Mesenchymal stem cell (in vitro differentiated cells and primary cell): ENCODE measurements around the gene SLC1A3.
"Not testable (repeated sequence)": the region's sequence is repeated elsewhere in the genome, so short reads cannot be mapped to it uniquely, and the experiment has no call there.

Source experiments
- DNase-seq: peaks from one replicate; pipeline ENCODE4 v3.0.0-alpha.2; 2013
- H2AFZ ChIP-seq: one replicate; pipeline ENCODE4 v1.6.1; 2013; ENCODE audit warnings: low read depth, mild to moderate bottlenecking, control low read depth, inconsistent platforms, low read length, moderate library complexity
- H2AK5ac ChIP-seq: 2 replicates; pipeline ENCODE4 v1.6.1; 2013; ENCODE audit warnings: low read length, moderate library complexity, mild to moderate bottlenecking, inconsistent platforms; ENCODE audit not compliant: severe bottlenecking
- H2BK120ac ChIP-seq: one replicate; pipeline ENCODE4 v1.6.1; 2013; ENCODE audit warnings: low read depth, mild to moderate bottlenecking, inconsistent platforms, low read length, moderate library complexity
- H2BK12ac ChIP-seq, 2 experiments: one replicate each; pipeline ENCODE4 v1.6.1; 2013; ENCODE audit warnings: inconsistent platforms in 2 of 2, low read length in 2 of 2, mild to moderate bottlenecking in 2 of 2, moderate library complexity in 2 of 2, control low read depth in 1 of 2
- H2BK15ac ChIP-seq: one replicate; pipeline ENCODE4 v1.6.1; 2013; ENCODE audit warnings: mild to moderate bottlenecking, low read depth, inconsistent platforms; ENCODE audit not compliant: poor library complexity, severe bottlenecking
- H2BK5ac ChIP-seq: 2 replicates; pipeline ENCODE4 v1.6.1; 2013; ENCODE audit warnings: low read depth, mild to moderate bottlenecking, low read length, control low read depth, inconsistent platforms; ENCODE audit not compliant: poor library complexity, severe bottlenecking
- H3K14ac ChIP-seq, 2 experiments: one replicate each; pipeline ENCODE4 v1.6.1; 2013; ENCODE audit warnings: inconsistent platforms in 2 of 2, low read length in 2 of 2, control low read depth in 1 of 2, mild to moderate bottlenecking in 1 of 2, moderate library complexity in 1 of 2
- H3K18ac ChIP-seq, 2 experiments: one replicate each; pipeline ENCODE4 v1.6.1; 2013; ENCODE audit warnings: inconsistent platforms in 2 of 2, low read length in 2 of 2, control low read depth in 1 of 2, low read depth in 1 of 2, mild to moderate bottlenecking in 1 of 2
- H3K23ac ChIP-seq, 2 experiments: one replicate each; pipeline ENCODE4 v1.6.1; 2013; ENCODE audit warnings: inconsistent platforms in 2 of 2, low read length in 2 of 2, mild to moderate bottlenecking in 2 of 2, moderate library complexity in 2 of 2, control low read depth in 1 of 2
- H3K27ac ChIP-seq: 2 replicates; pipeline ENCODE4 v1.5.1; 2013; ENCODE audit warnings: mild to moderate bottlenecking, moderate library complexity, low read length, control low read depth, inconsistent platforms; ENCODE audit not compliant: poor library complexity, severe bottlenecking
- H3K27me3 ChIP-seq, 2 experiments: 2 replicates each; pipeline versions ENCODE4 v1.6.1 to v1.7.0; 2013; ENCODE audit warnings: low read length in 2 of 2, mild to moderate bottlenecking in 2 of 2, moderate library complexity in 2 of 2, control low read depth in 1 of 2, inconsistent platforms in 1 of 2; ENCODE audit not compliant: control insufficient read depth in 1 of 2, insufficient read depth in 1 of 2
- H3K36me3 ChIP-seq, 2 experiments: 2 replicates each; pipeline versions ENCODE4 v1.6.1 to v1.7.0; 2013; ENCODE audit warnings: low read length in 2 of 2, control low read depth in 1 of 2, inconsistent platforms in 1 of 2, low read depth in 1 of 2, mild to moderate bottlenecking in 1 of 2; ENCODE audit not compliant: insufficient read depth in 2 of 2, control insufficient read depth in 1 of 2
- H3K4ac ChIP-seq, 2 experiments: one replicate each; pipeline ENCODE4 v1.6.1; 2013; ENCODE audit warnings: inconsistent platforms in 2 of 2, low read length in 2 of 2, mild to moderate bottlenecking in 2 of 2, moderate library complexity in 2 of 2, control low read depth in 1 of 2, low read depth in 1 of 2
- H3K4me1 ChIP-seq: 2 replicates; pipeline ENCODE4 v1.6.1; 2013; ENCODE audit warnings: low read depth, low read length, control low read depth; ENCODE audit not compliant: control insufficient read depth, insufficient read depth
- H3K4me2 ChIP-seq: 2 replicates; pipeline ENCODE4 v1.6.1; 2013; ENCODE audit warnings: low read length, mild to moderate bottlenecking, inconsistent platforms; ENCODE audit not compliant: poor library complexity, severe bottlenecking
- H3K4me3 ChIP-seq, 2 experiments: 2 replicates each; pipeline versions ENCODE4 v1.5.1 to v1.7.0; 2013; ENCODE audit warnings: low read length in 2 of 2, mild to moderate bottlenecking in 2 of 2, control low read depth in 1 of 2, low read depth in 1 of 2; ENCODE audit not compliant: insufficient read depth in 1 of 2
- H3K79me1 ChIP-seq: replicated peaks from 2 replicates; pipeline ENCODE4 v1.6.1; 2013; ENCODE audit warnings: mild to moderate bottlenecking, control low read depth, low read length, inconsistent platforms; ENCODE audit not compliant: poor library complexity, severe bottlenecking
- H3K9ac ChIP-seq: 2 replicates; pipeline ENCODE4 v1.7.0; 2013; ENCODE audit warnings: mild to moderate bottlenecking, low read length, moderate library complexity
- H3K9me3 ChIP-seq: 2 replicates; pipeline ENCODE4 v1.7.0; 2013; ENCODE audit warnings: mild to moderate bottlenecking, low read length; ENCODE audit not compliant: control insufficient read depth
- H4K8ac ChIP-seq: one replicate; pipeline ENCODE4 v1.6.1; 2013; ENCODE audit warnings: inconsistent platforms, mild to moderate bottlenecking, low read length, moderate library complexity
- H4K91ac ChIP-seq: one replicate; pipeline ENCODE4 v1.6.1; 2013; ENCODE audit warnings: mild to moderate bottlenecking, low read length, inconsistent platforms
- whole genome bisulfite sequencing: methylation state at CpG from one replicate; pipeline ENCODE4 v1.1.7; 2013; ENCODE audit warnings: mixed read lengths; 5-methylcytosine and 5-hydroxymethylcytosine counted together

The SLC1A3 gene

DNA sequence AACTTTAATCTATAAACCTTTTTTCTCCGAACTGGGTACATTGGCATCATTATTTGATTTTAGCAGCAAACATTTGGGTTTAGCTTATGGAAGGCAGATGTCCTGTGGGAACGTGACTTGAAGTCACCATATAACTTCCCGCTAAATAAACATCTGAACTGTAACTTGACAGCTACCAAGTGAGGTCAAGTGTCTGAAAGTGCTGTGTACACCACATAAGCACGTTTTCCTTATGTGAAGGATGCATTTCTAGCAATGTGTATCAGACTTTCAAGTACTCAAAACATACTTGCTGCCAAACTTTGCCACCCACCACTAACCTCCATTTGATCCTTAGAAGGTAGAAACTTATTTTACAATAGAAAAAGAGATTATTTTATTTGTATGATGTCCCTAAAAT lies 35.7 kb downstream of the SLC1A3 start:
- Histone ChIP-seq H3K27ac (no peak overlapping the region), H3K4me2 (no peak overlapping the region), H2BK15ac (no peak overlapping the region), H3K4me1 (peaks cover 2% of the 10 kb centered on the region), H3K27me3 (peaks cover 0 to 7% of the 10 kb centered on the region in 2 experiments), H2BK12ac (no peak overlapping the region), H4K8ac (no peak overlapping the region), H3K18ac (no peak overlapping the region), H2AFZ (no peak overlapping the region), H3K14ac (no peak overlapping the region), H2BK120ac (no peak overlapping the region), H3K4ac (no peak overlapping the region), H2BK5ac (no peak overlapping the region), H2AK5ac (no peak overlapping the region), H3K4me3 (no peak overlapping the region), H3K9me3 (no peaks in the 10 kb centered on the region), H4K91ac (no peak overlapping the region), H3K23ac (no peak overlapping the region), H3K79me1 (no peaks in the 10 kb centered on the region), H3K36me3 (peaks cover 0 to 74% of the 10 kb centered on the region in 2 experiments), H3K9ac (no peak overlapping the region)
- DNase-seq = peak; percentile 15
- 0% methylated on average over 2 of the region's 4 CpGs for WGBS

DNA sequence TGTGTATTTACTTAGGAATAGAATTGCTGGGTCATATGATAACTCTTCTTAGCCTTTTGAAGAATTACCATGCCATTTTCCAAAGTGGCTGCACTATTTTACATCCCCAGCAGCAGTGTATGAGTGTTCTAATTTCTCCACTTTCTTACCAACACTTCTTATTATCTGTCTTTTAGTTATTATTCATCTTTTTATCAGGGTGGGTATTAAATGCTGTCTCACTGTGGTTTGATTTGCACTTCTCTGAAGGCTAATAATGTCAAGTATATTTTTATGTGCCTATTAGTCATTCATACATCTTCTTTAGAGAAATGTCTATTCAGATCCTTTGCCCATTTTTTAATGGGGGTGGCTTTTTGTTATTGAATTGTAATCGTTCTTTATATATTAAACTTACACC lies 36.8 kb downstream of the SLC1A3 start:
- Histone ChIP-seq H2BK15ac (no peak overlapping the region), H2BK12ac (no peak overlapping the region), H3K23ac (no peak overlapping the region), H3K14ac (no peak overlapping the region), H2AFZ (no peak overlapping the region), H2BK120ac (no peak overlapping the region), H3K9ac (no peak overlapping the region), H3K9me3 (no peaks in the 10 kb centered on the region), H4K8ac (no peak overlapping the region), H3K4me2 (no peak overlapping the region), H3K36me3 (peaks cover 0 to 64% of the 10 kb centered on the region in 2 experiments), H3K79me1 (no peaks in the 10 kb centered on the region), H3K4me3 (no peak overlapping the region), H3K4ac (no peak overlapping the region), H3K4me1 (peaks cover 2% of the 10 kb centered on the region), H2AK5ac (no peak overlapping the region), H2BK5ac (no peak overlapping the region), H3K18ac (no peak overlapping the region), H3K27ac (no peak overlapping the region), H3K27me3 (peaks cover 0 to 7% of the 10 kb centered on the region in 2 experiments), H4K91ac (no peak overlapping the region)
- 100% methylated on average over 1 of the region's 1 CpG for WGBS
- DNase-seq = no peak

DNA sequence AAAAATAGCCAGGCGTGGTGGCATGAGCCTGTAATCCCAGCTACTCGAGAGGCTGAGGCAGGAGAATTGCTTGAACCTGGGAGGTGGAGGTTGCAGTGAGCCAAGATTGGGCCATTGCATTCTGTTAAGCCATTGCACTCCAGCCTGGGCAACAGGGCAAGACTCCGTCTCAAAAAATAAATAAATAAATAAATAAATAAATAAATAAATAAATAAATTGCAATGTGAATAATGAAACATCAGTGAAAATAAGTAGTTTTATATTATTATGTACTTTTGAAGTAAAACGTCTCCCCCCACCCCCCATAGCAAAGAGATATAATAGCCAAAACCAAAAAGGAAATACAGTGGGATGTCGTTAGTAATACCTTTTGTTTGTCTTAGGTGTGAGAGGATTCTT lies 37.4 kb downstream of the SLC1A3 start:
- H2BK5ac ChIP-seq, H2BK120ac ChIP-seq, H4K91ac ChIP-seq, H4K8ac ChIP-seq, H3K14ac ChIP-seq, H3K23ac ChIP-seq, H3K27me3 ChIP-seq, DNase-seq, H3K4me2 ChIP-seq, H2AFZ ChIP-seq, H3K27ac ChIP-seq, H3K4me3 ChIP-seq, H3K18ac ChIP-seq, H3K4me1 ChIP-seq, H2BK15ac ChIP-seq, H3K9me3 ChIP-seq, H2AK5ac ChIP-seq, H3K9ac ChIP-seq, H3K79me1 ChIP-seq, H3K4ac ChIP-seq, H2BK12ac ChIP-seq: not testable (repeated sequence)
- peaks cover 0 to 66% of the 10 kb centered on the region in 2 experiments for H3K36me3 ChIP-seq
- WGBS = 50% methylated on average over 3 of the region's 5 CpGs

DNA sequence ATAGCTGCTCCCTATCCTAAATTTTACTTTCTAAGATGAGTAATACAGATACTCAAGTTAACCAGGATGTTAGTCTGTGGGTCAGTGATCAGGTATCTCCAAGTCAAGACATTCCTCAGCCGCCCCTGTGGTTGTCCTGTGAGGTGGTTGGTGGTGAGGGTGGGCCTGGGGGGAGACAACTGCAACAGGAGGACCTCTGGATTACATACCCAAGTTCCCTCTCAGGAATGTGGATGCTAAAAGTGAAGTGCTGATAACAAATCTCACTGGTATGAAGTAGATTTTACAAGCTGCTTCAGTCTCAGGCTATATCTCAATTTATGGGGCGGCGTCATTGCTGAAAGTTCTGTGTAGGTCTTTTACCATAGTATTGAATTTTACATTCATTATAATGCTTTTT lies 38.3 kb downstream of the SLC1A3 start:
- no peak overlapping the region for H3K4me2 ChIP-seq
- H3K4me3 ChIP-seq = no peak overlapping the region
- H3K27me3 ChIP-seq = peaks cover 0 to 6% of the 10 kb centered on the region in 2 experiments
- no peak overlapping the region for H3K23ac ChIP-seq
- DNase-seq = no peak
- H2BK12ac ChIP-seq = no peak overlapping the region
- H3K4ac ChIP-seq = no peak overlapping the region
- H3K79me1 ChIP-seq = no peaks in the 10 kb centered on the region
- H3K14ac ChIP-seq = no peak overlapping the region
- peak overlapping the region; percentile 79 for H2BK5ac ChIP-seq
- H2AFZ ChIP-seq = no peak overlapping the region
- H4K8ac ChIP-seq = no peak overlapping the region
- no peak overlapping the region for H3K18ac ChIP-seq
- WGBS = 60% methylated on average over 1 of the region's 3 CpGs
- H2BK15ac ChIP-seq = no peak overlapping the region
- H2AK5ac ChIP-seq = no peak overlapping the region
- H3K27ac ChIP-seq = no peak overlapping the region
- no peaks in the 10 kb centered on the region for H3K9me3 ChIP-seq
- peaks cover 0 to 57% of the 10 kb centered on the region in 2 experiments for H3K36me3 ChIP-seq
- H3K4me1 ChIP-seq = peaks cover 2% of the 10 kb centered on the region
- no peak overlapping the region for H4K91ac ChIP-seq
- no peak overlapping the region for H3K9ac ChIP-seq
- H2BK120ac ChIP-seq = no peak overlapping the region
